Transverse colon (tissue), 4 donors: ENCODE measurements around the gene NTRK3.

ENCODE experiments used
- CTCF ChIP-seq, 5 experiments: fragments of 200-600 bp in 3 of 5; fragments of 450-650 bp in 2 of 5; sonication (generic) in 3 of 5; IDR thresholded peaks; 1 replicate in 2 of 5; 2 replicates in 3 of 5; pipeline ENCODE4 v1.5.1; 2016 to 2017; ENCODE audit warnings: antibody characterized with exemption in 5 of 5, inconsistent platforms in 3 of 5, mild to moderate bottlenecking in 2 of 5, moderate library complexity in 1 of 5
- EP300 ChIP-seq: sonication (generic); formaldehyde crosslinking; IDR thresholded peaks from one replicate; pipeline ENCODE4 v1.6.1; 2017; ENCODE audit warnings: antibody characterized with exemption, low read depth
- POLR2A ChIP-seq: fragments of 450-650 bp; IDR thresholded peaks from one replicate; pipeline ENCODE4 v1.6.1; 2016; ENCODE audit warnings: antibody characterized with exemption, mild to moderate bottlenecking, moderate library complexity
- POLR2AphosphoS5 ChIP-seq, 3 donors: sonication (generic); formaldehyde crosslinking; IDR thresholded peaks; one replicate each; pipeline ENCODE4 v1.6.1; 2016; ENCODE audit warnings: antibody characterized with exemption in 3 of 3

- TF ChIP-seq CTCF (IDR thresholded peaks at IDR 0.05) (no peak), EP300 (no peak), POLR2A (no peak), POLR2AphosphoS5 (IDR thresholded peaks at IDR 0.05) (no peak)
Measured at GRCh38 chr15:88185584-88185983, 71.0 kb downstream of the NTRK3 start.
